ENCODE data around the gene KNSTRN.

Gene KNSTRN

DNA sequence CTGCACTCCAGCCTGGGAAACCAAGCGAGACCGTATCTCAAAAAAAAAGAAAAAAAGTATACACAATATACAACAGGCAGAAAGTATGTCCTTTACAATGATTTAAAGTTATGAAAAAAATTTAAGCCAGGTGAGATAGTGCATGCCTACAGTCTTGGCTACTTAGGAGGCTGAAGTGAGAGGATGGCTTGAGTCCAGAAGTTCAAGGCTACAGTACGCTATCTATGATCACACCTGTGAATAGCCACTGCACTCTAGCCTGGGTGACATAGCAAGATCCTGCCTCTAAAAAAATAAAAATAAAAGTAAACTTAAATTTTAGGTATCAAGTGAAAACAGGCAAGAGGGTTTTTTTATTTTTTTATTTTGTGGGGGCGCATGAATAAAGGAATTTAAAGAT lies 3.1 kb upstream of the KNSTRN start:
- Histone ChIP-seq H3K27ac (ENCODE audit: low read length) (no peak overlapping the region), H3K9me2 (replicated peaks; ENCODE audit: insufficient read depth, low read length) (no peaks in the 10 kb centered on the region), H3K4me2 (ENCODE audit: low read depth, low read length) (no peak overlapping the region)

DNA sequence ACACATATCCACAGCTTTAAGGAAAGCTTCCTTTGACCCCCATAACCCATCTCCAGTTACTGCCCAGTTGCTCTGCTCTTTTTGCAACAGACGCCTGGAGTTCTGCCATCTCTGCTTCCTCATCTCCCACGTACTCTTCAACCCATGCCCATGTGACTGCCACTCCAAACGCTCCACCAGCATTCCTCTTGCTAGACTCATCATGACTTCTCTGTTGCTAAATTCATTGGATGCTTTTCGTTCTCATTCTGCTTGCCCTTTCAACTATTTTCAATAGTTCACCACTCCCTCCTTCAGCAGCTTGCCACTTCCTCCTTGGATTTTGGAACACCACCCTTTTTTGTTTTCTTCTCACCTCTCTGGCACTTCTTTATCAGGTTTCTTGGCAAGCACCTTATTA lies 2.7 kb upstream of the KNSTRN start:
- Histone ChIP-seq H3K4me1 (ENCODE audit: low read length) (no peaks in the 10 kb centered on the region), H3K27ac (ENCODE audit: low read length) (no peak overlapping the region), H3K36me3 (replicated peaks; ENCODE audit: insufficient read depth, low read length) (no peaks in the 10 kb centered on the region), H3K9ac (ENCODE audit: low read length) (no peak overlapping the region), H3K4me3 (ENCODE audit: low read length) (no peak overlapping the region), H4K20me1 (ENCODE audit: insufficient read depth, low read length) (no peaks in the 10 kb centered on the region), H3K9me3 (replicated peaks; ENCODE audit: insufficient read depth, low read length) (no peaks in the 10 kb centered on the region), H3K79me2 (ENCODE audit: low read length) (peaks cover 21% of the 10 kb centered on the region), H3K9me2 (replicated peaks; ENCODE audit: insufficient read depth, low read length) (no peaks in the 10 kb centered on the region), H2AFZ (ENCODE audit: low read length) (no peak overlapping the region), H3K4me2 (ENCODE audit: low read depth, low read length) (no peak overlapping the region), H3F3A (ENCODE audit: insufficient read depth, low read length) (no peaks in the 10 kb centered on the region), H3K27me3 (replicated peaks; ENCODE audit: insufficient read depth, low read length) (no peaks in the 10 kb centered on the region)
- TF ChIP-seq EZH2 (optimal IDR thresholded peaks at IDR 0.05; ENCODE audit: low read depth, low read length) (no peak), EZH2phosphoT487 (IDR thresholded peaks at IDR 0.05; ENCODE audit: low read length) (no peak)
- TF ChIP-seq, protein P1, sequence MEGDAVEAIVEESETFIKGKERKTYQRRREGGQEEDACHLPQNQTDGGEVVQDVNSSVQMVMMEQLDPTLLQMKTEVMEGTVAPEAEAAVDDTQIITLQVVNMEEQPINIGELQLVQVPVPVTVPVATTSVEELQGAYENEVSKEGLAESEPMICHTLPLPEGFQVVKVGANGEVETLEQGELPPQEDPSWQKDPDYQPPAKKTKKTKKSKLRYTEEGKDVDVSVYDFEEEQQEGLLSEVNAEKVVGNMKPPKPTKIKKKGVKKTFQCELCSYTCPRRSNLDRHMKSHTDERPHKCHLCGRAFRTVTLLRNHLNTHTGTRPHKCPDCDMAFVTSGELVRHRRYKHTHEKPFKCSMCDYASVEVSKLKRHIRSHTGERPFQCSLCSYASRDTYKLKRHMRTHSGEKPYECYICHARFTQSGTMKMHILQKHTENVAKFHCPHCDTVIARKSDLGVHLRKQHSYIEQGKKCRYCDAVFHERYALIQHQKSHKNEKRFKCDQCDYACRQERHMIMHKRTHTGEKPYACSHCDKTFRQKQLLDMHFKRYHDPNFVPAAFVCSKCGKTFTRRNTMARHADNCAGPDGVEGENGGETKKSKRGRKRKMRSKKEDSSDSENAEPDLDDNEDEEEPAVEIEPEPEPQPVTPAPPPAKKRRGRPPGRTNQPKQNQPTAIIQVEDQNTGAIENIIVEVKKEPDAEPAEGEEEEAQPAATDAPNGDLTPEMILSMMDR (IDR thresholded peaks at IDR 0.05; ENCODE audit: low read length), result no peak
- DNase-seq, result no peak

More for the DNA sequence above, 3.1 kb upstream of the KNSTRN start:
- Histone ChIP-seq H3K9ac (ENCODE audit: low read length) (no peak overlapping the region), H3K4me1 (ENCODE audit: low read length) (no peaks in the 10 kb centered on the region), H2AFZ (ENCODE audit: low read length) (no peak overlapping the region), H3K4me3 (ENCODE audit: low read length) (no peak overlapping the region), H3F3A (ENCODE audit: insufficient read depth, low read length) (no peaks in the 10 kb centered on the region), H3K9me3 (replicated peaks; ENCODE audit: insufficient read depth, low read length) (no peaks in the 10 kb centered on the region), H3K27me3 (replicated peaks; ENCODE audit: insufficient read depth, low read length) (no peaks in the 10 kb centered on the region), H3K36me3 (replicated peaks; ENCODE audit: insufficient read depth, low read length) (no peaks in the 10 kb centered on the region), H4K20me1 (ENCODE audit: insufficient read depth, low read length) (no peaks in the 10 kb centered on the region), H3K79me2 (ENCODE audit: low read length) (peaks cover 16% of the 10 kb centered on the region)
- TF ChIP-seq EZH2phosphoT487 (IDR thresholded peaks at IDR 0.05; ENCODE audit: low read length) (no peak), EZH2 (optimal IDR thresholded peaks at IDR 0.05; ENCODE audit: low read depth, low read length) (no peak)
- TF ChIP-seq, protein P1 (IDR thresholded peaks at IDR 0.05; ENCODE audit: low read length), result no peak
- DNase-seq, result no peak

DNA sequence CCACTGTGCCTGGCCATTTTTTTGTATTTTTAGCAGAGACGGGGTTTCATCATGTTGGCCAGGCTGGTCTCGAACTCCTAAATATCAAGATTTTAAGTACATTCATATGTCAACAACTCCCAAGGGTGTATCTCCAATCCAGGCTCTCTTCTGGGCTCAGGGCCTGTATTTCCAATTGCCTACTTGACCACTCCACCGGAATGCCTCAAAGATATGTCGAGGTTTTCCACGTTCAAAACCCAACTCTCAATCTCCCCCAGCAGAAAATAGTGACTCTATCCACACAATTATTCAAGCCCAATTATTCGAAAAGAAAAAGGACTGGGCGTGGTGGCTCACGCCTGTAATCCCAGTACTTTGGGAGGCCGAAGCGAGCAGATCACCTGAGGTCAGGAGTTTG lies 1.9 kb upstream of the KNSTRN start:
- Histone ChIP-seq H3K9me3 (replicated peaks; ENCODE audit: insufficient read depth, low read length) (no peaks in the 10 kb centered on the region), H3K4me1 (ENCODE audit: low read length) (no peaks in the 10 kb centered on the region), H3K4me3 (ENCODE audit: low read length) (no peak overlapping the region), H3K27ac (ENCODE audit: low read length) (no peak overlapping the region), H3K9me2 (replicated peaks; ENCODE audit: insufficient read depth, low read length) (no peaks in the 10 kb centered on the region), H3K9ac (ENCODE audit: low read length) (no peak overlapping the region), H2AFZ (ENCODE audit: low read length) (no peak overlapping the region), H3K27me3 (replicated peaks; ENCODE audit: insufficient read depth, low read length) (no peaks in the 10 kb centered on the region), H3F3A (ENCODE audit: insufficient read depth, low read length) (no peaks in the 10 kb centered on the region), H4K20me1 (ENCODE audit: insufficient read depth, low read length) (no peaks in the 10 kb centered on the region), H3K36me3 (replicated peaks; ENCODE audit: insufficient read depth, low read length) (no peaks in the 10 kb centered on the region), H3K4me2 (ENCODE audit: low read depth, low read length) (no peak overlapping the region), H3K79me2 (ENCODE audit: low read length) (peaks cover 29% of the 10 kb centered on the region)
- no peak for TF ChIP-seq EZH2 (optimal IDR thresholded peaks at IDR 0.05; ENCODE audit: low read depth, low read length)
- TF ChIP-seq, protein P1 (IDR thresholded peaks at IDR 0.05; ENCODE audit: low read length), result no peak
- TF ChIP-seq EZH2phosphoT487 (IDR thresholded peaks at IDR 0.05; ENCODE audit: low read length), result no peak
- DNase-seq, result no peak

Data from MM.1S (cell line).